OCI-LY7 (cell line): ENCODE measurements around the gene ELOB. TPM values are rescaled to one million over a fixed set of nuclear protein-coding genes. Genes with fewer than 3 reads are reported as not detected.

Experiments
- BruUV-seq: library from RNA; stranded (reverse); fragments of 400-500 nt; replicated peaks from 2 replicates; lab custom pipeline; 2021; lab: Mats Ljungman, UMichigan
- CTCF ChIA-PET: fragments of 300-600 bp; sonication (Branson Sonifier 250); formaldehyde crosslinking; loops from one replicate; lab custom pipeline; 2022; ENCODE audit warnings: antibody characterized with exemption; ENCODE audit not compliant: unreplicated experiment; lab: Charles Lee
- POLR2A ChIA-PET: fragments of 300-600 bp; sonication (Branson Sonifier 250); formaldehyde crosslinking; loops from one replicate; lab custom pipeline; 2022; ENCODE audit warnings: antibody characterized with exemption; lab: Charles Lee
- DNase-seq: peaks from one replicate; pipeline ENCODE4 v3.0.0-alpha.2; 2015; ENCODE audit warnings: low spot score
- H2AFZ ChIP-seq: fragments of 200-600 bp; sonication (generic), shearing (Covaris generic); 2 replicates; pipeline ENCODE4 v1.6.1; 2014; ENCODE audit warnings: mild to moderate bottlenecking, antibody characterized with exemption, low read length, moderate library complexity
- H3K27ac ChIP-seq: fragments of 200-600 bp; sonication (generic); 2 replicates; pipeline ENCODE4 v1.5.1; 2014; ENCODE audit warnings: mixed run types, low read depth, mild to moderate bottlenecking, moderate library complexity, low read length, inconsistent platforms; ENCODE audit not compliant: poor library complexity, severe bottlenecking
- H3K36me3 ChIP-seq: fragments of 200-600 bp; sonication (generic); 2 replicates; pipeline ENCODE4 v1.6.1; 2014; ENCODE audit warnings: mild to moderate bottlenecking, antibody characterized with exemption, low read length, moderate library complexity, mixed read lengths; ENCODE audit not compliant: insufficient read depth
- H3K4me1 ChIP-seq: fragments of 200-600 bp; sonication (generic); 2 replicates; pipeline ENCODE4 v1.5.1; 2014; ENCODE audit warnings: mild to moderate bottlenecking, low read length; ENCODE audit not compliant: insufficient read depth, poor library complexity, severe bottlenecking
- H3K4me2 ChIP-seq: fragments of 200-600 bp; sonication (generic); 2 replicates; pipeline ENCODE4 v1.6.1; 2014; ENCODE audit warnings: mild to moderate bottlenecking, low read length
- H3K4me3 ChIP-seq: fragments of 200-600 bp; sonication (generic); 2 replicates; pipeline ENCODE4 v1.5.1; 2014; ENCODE audit warnings: mild to moderate bottlenecking, low read depth, low read length; ENCODE audit not compliant: poor library complexity, severe bottlenecking
- H3K79me2 ChIP-seq: fragments of 200-600 bp; sonication (generic); 2 replicates; pipeline ENCODE4 v1.6.1; 2016; ENCODE audit warnings: low read depth, mild to moderate bottlenecking, low read length, moderate library complexity, mixed read lengths; ENCODE audit not compliant: insufficient read depth
- H3K9me2 ChIP-seq: fragments of 200-600 bp; sonication (generic); 2 replicates; pipeline ENCODE4 v1.6.1; 2016; ENCODE audit warnings: mild to moderate bottlenecking, low read length, mixed read lengths; ENCODE audit not compliant: insufficient read depth
- H3K9me3 ChIP-seq: fragments of 200-600 bp; sonication (generic); 2 replicates; pipeline ENCODE4 v1.6.1; 2014; ENCODE audit warnings: mild to moderate bottlenecking, mixed run types, low read length, mixed read lengths
- H4K20me1 ChIP-seq: fragments of 200-600 bp; sonication (generic); 2 replicates; pipeline ENCODE4 v1.6.1; 2014; ENCODE audit warnings: mild to moderate bottlenecking, antibody characterized with exemption, low read length, moderate library complexity, mixed read lengths; ENCODE audit not compliant: insufficient read depth
- EZH2phosphoT487 ChIP-seq: fragments of 200-600 bp; sonication (generic); IDR thresholded peaks from 2 replicates; pipeline ENCODE4 v1.6.1; 2018; ENCODE audit warnings: low read depth, borderline replicate concordance, mild to moderate bottlenecking, mixed run types, antibody characterized with exemption, low read length, moderate library complexity, mixed read lengths
- intact Hi-C: fragments of 100-400 bp; cut with micrococcal nuclease; formaldehyde crosslinking; loops from one replicate; pipeline ENCODE4 v1.10.0; 2022; ENCODE audit not compliant: unreplicated experiment
- total RNA-seq, 2 experiments: library from RNA; depleted of rRNA in 1 of 2; stranded (reverse); fragments of >200 nt in 1 of 2; shearing (Covaris generic) in 1 of 2; gene quantifications; 2 replicates each; pipeline ENCODE4 v1.2.3, GENCODE V29; 2014 to 2022
- TF ChIP-seq, protein P1 (sequence below): fragments of 200-600 bp; sonication (generic); conservative IDR thresholded peaks from 2 replicates; pipeline ENCODE4 v1.5.1; 2014; ENCODE audit warnings: mild to moderate bottlenecking, antibody characterized with exemption, low read length, moderate library complexity, mixed read lengths

The ELOB gene
- total RNA-seq, 2 experiments from 2014 or later = 209 to 285 TPM

DNA sequence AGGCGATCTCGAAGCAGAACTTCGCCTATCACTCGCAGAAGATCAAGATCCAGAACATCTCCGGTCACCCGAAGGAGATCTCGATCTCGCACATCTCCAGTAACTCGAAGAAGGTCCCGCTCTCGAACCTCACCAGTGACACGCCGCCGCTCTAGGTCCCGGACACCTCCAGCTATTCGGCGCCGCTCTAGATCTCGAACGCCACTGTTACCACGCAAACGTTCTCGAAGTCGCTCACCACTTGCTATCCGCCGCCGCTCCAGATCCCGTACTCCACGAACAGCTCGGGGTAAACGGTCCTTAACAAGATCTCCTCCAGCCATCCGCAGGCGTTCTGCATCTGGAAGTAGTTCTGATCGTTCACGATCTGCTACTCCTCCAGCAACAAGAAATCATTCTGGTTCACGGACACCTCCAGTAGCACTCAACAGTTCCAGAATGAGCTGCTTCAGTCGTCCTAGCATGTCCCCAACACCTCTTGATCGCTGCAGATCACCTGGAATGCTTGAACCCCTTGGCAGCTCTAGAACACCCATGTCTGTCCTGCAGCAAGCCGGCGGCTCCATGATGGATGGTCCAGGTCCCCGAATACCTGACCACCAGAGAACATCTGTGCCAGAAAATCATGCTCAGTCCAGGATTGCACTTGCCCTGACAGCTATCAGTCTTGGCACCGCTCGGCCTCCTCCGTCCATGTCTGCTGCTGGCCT, 10.5 kb downstream of the ELOB start:
- Histone ChIP-seq H3K27ac (no peak overlapping the region), H3K36me3 (peaks cover 100% of the 10 kb centered on the region), H3K79me2 (peaks cover 41% of the 10 kb centered on the region), H3K4me2 (no peak overlapping the region), H4K20me1 (peaks cover 5% of the 10 kb centered on the region), H3K4me1 (no peaks in the 10 kb centered on the region), H2AFZ (no peak overlapping the region), H3K9me3 (no peaks in the 10 kb centered on the region), H3K9me2 (no peaks in the 10 kb centered on the region), H3K4me3 (no peak overlapping the region)
- ChIA-PET CTCF (no interaction called here), POLR2A (no interaction called here)
- intact Hi-C loops = no loop called here
- no TSS peak for BruUV-seq
- DNase-seq = no peak
- no peak for TF ChIP-seq EZH2phosphoT487
- TF ChIP-seq, protein P1, sequence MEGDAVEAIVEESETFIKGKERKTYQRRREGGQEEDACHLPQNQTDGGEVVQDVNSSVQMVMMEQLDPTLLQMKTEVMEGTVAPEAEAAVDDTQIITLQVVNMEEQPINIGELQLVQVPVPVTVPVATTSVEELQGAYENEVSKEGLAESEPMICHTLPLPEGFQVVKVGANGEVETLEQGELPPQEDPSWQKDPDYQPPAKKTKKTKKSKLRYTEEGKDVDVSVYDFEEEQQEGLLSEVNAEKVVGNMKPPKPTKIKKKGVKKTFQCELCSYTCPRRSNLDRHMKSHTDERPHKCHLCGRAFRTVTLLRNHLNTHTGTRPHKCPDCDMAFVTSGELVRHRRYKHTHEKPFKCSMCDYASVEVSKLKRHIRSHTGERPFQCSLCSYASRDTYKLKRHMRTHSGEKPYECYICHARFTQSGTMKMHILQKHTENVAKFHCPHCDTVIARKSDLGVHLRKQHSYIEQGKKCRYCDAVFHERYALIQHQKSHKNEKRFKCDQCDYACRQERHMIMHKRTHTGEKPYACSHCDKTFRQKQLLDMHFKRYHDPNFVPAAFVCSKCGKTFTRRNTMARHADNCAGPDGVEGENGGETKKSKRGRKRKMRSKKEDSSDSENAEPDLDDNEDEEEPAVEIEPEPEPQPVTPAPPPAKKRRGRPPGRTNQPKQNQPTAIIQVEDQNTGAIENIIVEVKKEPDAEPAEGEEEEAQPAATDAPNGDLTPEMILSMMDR = no peak

DNA sequence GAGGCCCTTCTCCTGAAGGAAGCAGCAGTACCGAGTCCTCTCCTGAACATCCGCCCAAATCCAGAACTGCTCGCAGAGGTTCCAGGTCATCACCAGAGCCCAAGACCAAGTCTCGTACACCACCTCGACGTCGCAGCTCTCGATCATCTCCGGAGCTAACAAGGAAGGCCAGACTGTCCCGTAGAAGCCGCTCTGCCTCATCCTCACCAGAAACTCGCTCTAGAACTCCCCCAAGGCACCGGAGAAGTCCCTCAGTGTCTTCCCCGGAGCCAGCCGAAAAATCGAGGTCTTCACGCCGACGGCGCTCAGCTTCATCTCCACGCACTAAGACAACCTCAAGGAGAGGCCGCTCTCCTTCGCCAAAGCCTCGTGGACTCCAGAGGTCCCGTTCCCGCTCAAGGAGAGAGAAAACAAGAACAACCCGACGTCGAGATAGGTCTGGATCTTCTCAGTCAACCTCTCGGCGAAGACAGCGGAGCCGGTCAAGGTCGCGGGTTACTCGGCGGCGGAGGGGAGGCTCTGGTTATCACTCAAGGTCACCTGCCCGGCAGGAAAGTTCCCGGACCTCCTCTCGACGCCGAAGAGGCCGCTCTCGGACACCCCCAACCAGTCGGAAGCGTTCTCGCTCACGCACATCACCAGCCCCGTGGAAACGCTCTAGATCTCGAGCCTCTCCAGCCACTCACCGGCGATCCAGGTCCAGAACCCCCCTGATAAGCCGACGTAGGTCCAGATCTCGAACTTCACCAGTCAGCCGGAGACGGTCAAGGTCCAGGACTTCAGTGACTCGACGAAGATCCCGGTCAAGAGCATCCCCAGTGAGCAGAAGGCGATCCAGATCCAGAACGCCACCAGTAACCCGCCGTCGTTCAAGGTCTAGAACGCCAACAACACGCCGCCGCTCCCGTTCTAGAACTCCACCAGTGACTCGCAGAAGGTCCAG, 11.3 kb downstream of the ELOB start:
- DNase-seq = no peak
- BruUV-seq = no TSS peak
- intact Hi-C loops = no loop called here
- Histone ChIP-seq H3K4me1 (no peaks in the 10 kb centered on the region), H3K36me3 (peaks cover 100% of the 10 kb centered on the region), H2AFZ (no peak overlapping the region), H3K9me2 (no peaks in the 10 kb centered on the region), H3K4me3 (no peak overlapping the region), H3K27ac (no peak overlapping the region), H3K4me2 (no peak overlapping the region), H3K9me3 (no peaks in the 10 kb centered on the region), H3K79me2 (peaks cover 50% of the 10 kb centered on the region), H4K20me1 (peaks cover 5% of the 10 kb centered on the region)
- ChIA-PET CTCF (no interaction called here), POLR2A (no interaction called here)
- TF ChIP-seq, protein P1 = no peak
- no peak for TF ChIP-seq EZH2phosphoT487
